Stimulated activated CD4-positive, alpha-beta T cell treated with anti-CD3 and anti-CD28 coated beads, Interleukin-4, amount 100 ng/mL, for 24 hours (primary cell): Measurements from ENCODE around the gene ALG2.
A peak's percentile ranks its signal among the peaks of the same experiment; 100 is the strongest.
"Not testable (repeated sequence)": the region's sequence is repeated elsewhere in the genome, so short reads cannot be mapped to it uniquely, and the experiment has no call there.

Experiments
- DNase-seq: peaks from one replicate; pipeline ENCODE4 v3.0.0-alpha.2; 2020

Gene ALG2

GRCh38 chr9:99221621-99222415 lies at the start of gene ALG2, which contains the start of gene SEC61B:
ALG2 (minus strand) TSS chr9:99221942; CDS start chr9:99221894, 48 bp downstream.
SEC61B (plus strand) TSS chr9:99222282; CDS start chr9:99222364, 82 bp downstream.
- DNase-seq, result peak; percentile 96

GRCh38 chr9:99270491-99270890 lies 48.7 kb upstream of the ALG2 start:
- DNase-seq, result no peak

- DNase-seq, result no peak
These were observed 47.7 kb upstream of the ALG2 start for GRCh38 chr9:99269416-99269815.

GRCh38 chr9:99266255-99267023 lies 44.7 kb upstream of the ALG2 start:
- DNase-seq, result peak; percentile 67

GRCh38 chr9:99265691-99266090 lies 43.9 kb upstream of the ALG2 start:
- no peak for DNase-seq

- no peak for DNase-seq
These were observed 42.4 kb upstream of the ALG2 start for GRCh38 chr9:99264070-99264680.

GRCh38 chr9:99262949-99263418 lies 41.2 kb upstream of the ALG2 start:
- no peak for DNase-seq

- no peak for DNase-seq
These were observed 40.2 kb upstream of the ALG2 start for GRCh38 chr9:99261923-99262322.

- DNase-seq, result peak; percentile 22
These were observed 37.6 kb upstream of the ALG2 start for GRCh38 chr9:99259231-99259918.

- no peak for DNase-seq
These were observed 36.1 kb upstream of the ALG2 start for GRCh38 chr9:99257723-99258389.

GRCh38 chr9:99255651-99256050 lies 33.9 kb upstream of the ALG2 start:
- DNase-seq, result no peak

GRCh38 chr9:99253772-99254431 lies 32.2 kb upstream of the ALG2 start:
- peak; percentile 89 for DNase-seq

- peak; percentile 36 for DNase-seq
These were observed 31.4 kb upstream of the ALG2 start for GRCh38 chr9:99253134-99253533.

GRCh38 chr9:99251157-99251556 lies 29.4 kb upstream of the ALG2 start:
- DNase-seq, result no peak

GRCh38 chr9:99249619-99250018 lies 27.9 kb upstream of the ALG2 start:
- DNase-seq, result peak; percentile 15

GRCh38 chr9:99244344-99245260 lies 22.9 kb upstream of the ALG2 start:
- DNase-seq, result no peak

GRCh38 chr9:99241106-99241505 lies 19.4 kb upstream of the ALG2 start:
- DNase-seq, result no peak

- no peak for DNase-seq
These were observed 17.8 kb upstream of the ALG2 start for GRCh38 chr9:99239341-99240060.

- DNase-seq, result no peak
These were observed 16.6 kb upstream of the ALG2 start for GRCh38 chr9:99238331-99238730.

- not testable (repeated sequence) for DNase-seq
These were observed 16.1 kb upstream of the ALG2 start for GRCh38 chr9:99237849-99238248.
